Testis (tissue), 2 donors: ENCODE measurements around the gene CYP4F2.

ENCODE experiments used
- POLR2A ChIP-seq: fragments of 450-650 bp; IDR thresholded peaks from one replicate; pipeline ENCODE4 v1.6.1; 2017; ENCODE audit warnings: antibody characterized with exemption, mild to moderate bottlenecking, moderate library complexity
- TF ChIP-seq, protein P1 (sequence below), 3 experiments: fragments of 450-650 bp in 2 of 3; fragments of 200-600 bp in 1 of 3; sonication (generic) in 1 of 3; IDR thresholded peaks; one replicate each; pipeline ENCODE4 v1.5.1; 2016 to 2019; ENCODE audit warnings: antibody characterized with exemption in 3 of 3, mild to moderate bottlenecking in 2 of 3, moderate library complexity in 1 of 3

DNA sequence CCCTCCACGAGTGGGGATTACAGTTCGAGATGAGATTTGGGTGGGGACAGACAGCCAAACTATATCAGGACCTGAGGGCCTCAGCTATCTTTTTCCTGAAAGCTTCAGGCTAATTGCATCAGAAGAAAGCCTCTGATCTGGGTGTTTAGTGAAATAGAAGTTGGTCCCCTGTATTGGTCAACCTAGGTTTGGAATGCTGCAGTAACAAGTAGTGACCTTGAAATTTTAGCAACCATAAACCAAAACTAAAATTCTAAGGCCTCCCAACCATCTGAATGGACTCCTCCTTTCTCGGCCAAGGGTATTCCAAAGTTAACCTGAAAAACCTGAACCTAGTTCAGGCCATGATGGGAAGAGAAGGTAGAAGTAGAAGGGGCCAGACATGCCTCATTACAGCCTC, 47.5 kb downstream of the CYP4F2 start:
- no peak for TF ChIP-seq POLR2A
- TF ChIP-seq, protein P1, sequence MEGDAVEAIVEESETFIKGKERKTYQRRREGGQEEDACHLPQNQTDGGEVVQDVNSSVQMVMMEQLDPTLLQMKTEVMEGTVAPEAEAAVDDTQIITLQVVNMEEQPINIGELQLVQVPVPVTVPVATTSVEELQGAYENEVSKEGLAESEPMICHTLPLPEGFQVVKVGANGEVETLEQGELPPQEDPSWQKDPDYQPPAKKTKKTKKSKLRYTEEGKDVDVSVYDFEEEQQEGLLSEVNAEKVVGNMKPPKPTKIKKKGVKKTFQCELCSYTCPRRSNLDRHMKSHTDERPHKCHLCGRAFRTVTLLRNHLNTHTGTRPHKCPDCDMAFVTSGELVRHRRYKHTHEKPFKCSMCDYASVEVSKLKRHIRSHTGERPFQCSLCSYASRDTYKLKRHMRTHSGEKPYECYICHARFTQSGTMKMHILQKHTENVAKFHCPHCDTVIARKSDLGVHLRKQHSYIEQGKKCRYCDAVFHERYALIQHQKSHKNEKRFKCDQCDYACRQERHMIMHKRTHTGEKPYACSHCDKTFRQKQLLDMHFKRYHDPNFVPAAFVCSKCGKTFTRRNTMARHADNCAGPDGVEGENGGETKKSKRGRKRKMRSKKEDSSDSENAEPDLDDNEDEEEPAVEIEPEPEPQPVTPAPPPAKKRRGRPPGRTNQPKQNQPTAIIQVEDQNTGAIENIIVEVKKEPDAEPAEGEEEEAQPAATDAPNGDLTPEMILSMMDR (IDR thresholded peaks at IDR 0.05) = no peak
